GM19328 (cell line): ENCODE results near the gene TIMP2.
"Not testable (repeated sequence)": the region's sequence is repeated elsewhere in the genome, so short reads cannot be mapped to it uniquely, and the experiment has no call there.

Experiments
- ATAC-seq: cut with Tn5 transposase; IDR thresholded peaks from one replicate; pipeline ENCODE4 v1.9.1; 2021; ENCODE audit warnings: mild to moderate bottlenecking, moderate library complexity; ENCODE audit not compliant: unreplicated experiment

TIMP2 gene

DNA sequence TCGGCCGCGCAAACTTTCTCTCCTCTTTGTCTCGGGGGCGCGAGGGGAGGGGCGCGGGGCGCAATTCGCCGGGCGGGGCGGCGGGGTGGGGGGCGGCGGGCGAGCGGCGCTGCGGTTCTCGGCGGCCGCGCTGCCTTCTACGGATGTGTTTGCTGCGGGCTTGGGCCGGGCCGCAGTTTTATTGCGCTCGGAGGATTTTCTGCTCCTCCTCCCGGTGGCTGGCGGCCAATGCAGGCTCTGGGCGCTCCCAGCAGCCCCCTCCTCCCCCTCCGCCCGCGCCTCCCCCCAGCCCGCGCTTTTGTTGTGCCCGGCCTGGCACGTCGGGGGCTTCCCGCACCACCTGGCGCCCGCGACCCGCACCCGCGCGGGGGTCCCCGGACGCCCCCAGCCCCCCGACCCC lies at the start of gene TIMP2:
Gene TIMP2, minus strand, starts transcription at position 154 of the 400 bp plus-strand sequence. CDS start 299 bp downstream, outside the sequence.
- no peak for ATAC-seq

- no peak for ATAC-seq
These were observed 48.8 kb upstream of the TIMP2 start for GRCh38 chr17:78973792-78974520.

GRCh38 chr17:78973196-78973595 lies 48.0 kb upstream of the TIMP2 start:
- no peak for ATAC-seq

DNA sequence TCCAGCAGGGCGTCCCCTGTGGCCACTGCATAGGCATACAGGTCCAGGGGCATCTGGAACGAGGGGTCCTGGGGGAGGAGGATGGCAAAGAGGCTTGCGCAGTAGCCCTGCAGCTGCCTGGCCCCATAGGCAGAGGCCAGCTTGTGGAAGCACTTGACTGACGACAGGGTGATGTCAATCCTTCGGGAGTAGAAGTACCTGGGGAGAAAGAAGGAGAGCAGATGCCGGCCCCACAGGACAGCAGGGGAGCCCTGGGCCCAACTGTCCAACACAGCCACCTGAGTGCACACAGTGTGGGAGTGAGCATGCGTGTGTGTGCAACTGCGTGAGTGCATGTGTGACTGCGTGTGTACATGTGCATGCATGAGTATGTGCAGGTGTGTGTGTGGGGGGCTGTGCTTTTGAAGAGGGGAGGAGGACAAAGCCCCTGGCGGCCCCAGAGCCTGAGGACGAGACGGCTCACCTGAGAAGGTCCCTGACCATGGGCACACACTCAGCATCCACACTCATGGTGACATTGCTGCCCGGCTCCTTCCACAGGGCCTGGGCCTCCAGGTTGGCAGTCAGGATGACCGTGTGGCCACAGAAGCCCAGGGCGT lies 47.4 kb upstream of the TIMP2 start:
- ATAC-seq: no peak

GRCh38 chr17:78971756-78972506 lies 46.7 kb upstream of the TIMP2 start:
- no peak for ATAC-seq

- no peak for ATAC-seq
These were observed 45.9 kb upstream of the TIMP2 start for GRCh38 chr17:78970834-78971755.

GRCh38 chr17:78969865-78970264 lies 44.7 kb upstream of the TIMP2 start:
- ATAC-seq: no peak

GRCh38 chr17:78967782-78968362 lies 42.7 kb upstream of the TIMP2 start:
- ATAC-seq: no peak

GRCh38 chr17:78966910-78967600 lies 41.9 kb upstream of the TIMP2 start:
- no peak for ATAC-seq

DNA sequence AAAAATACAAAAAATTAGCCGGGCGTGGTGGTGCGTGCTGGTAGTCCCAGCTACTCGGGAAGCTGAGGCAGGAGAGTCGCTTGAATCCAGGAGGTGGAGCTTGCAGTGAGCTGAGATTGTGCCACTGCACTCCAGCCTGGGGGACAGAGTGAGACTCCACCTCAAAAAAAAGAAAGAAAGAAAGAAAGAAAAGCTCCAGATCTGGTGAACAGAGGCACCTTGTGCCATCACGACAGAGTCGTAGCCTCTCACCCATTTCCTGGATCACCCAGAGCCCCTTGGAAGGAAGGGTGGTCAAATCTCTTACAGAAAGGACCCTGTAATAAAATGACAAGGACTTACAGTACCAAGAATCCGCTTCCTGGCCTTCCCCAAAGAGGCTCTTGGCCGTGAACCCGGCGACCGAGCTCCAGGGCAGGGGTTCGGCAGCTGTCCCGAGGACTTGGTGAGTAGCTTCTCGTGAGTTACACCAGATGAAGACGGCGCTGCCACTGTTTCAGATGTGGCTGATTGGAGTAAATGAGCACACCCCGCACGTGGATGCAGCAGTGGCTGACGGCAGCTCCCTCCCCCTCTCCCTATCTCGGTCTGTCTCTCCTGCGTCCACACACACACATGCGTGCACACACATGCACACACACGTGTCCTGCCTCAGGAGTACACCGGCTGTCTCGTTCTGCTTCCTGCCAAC lies 41.1 kb upstream of the TIMP2 start:
- ATAC-seq: no peak

- ATAC-seq: no peak
These were observed 40.3 kb upstream of the TIMP2 start for GRCh38 chr17:78965491-78965924.

- ATAC-seq: no peak
These were observed 38.2 kb upstream of the TIMP2 start for GRCh38 chr17:78963378-78963777.

DNA sequence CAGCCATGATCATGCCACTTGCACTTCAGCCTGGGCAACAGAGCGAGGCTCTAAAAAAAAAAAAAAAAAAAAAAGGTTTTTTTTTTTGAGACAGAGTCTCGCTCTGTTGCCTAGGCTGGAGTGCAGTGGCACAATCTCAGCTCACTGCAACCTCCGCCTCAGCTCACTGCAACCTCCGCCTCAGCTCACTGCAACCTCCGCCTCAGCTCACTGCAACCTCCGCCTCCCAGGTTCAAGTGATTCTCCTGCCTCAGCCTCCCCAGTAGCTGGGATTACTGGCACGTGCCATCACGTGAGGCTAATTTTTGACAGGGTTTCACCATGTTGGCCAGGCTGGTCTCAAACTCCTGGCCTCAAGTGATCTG lies 37.8 kb upstream of the TIMP2 start:
- not testable (repeated sequence) for ATAC-seq

GRCh38 chr17:78962345-78962983 lies 37.3 kb upstream of the TIMP2 start:
- no peak for ATAC-seq

DNA sequence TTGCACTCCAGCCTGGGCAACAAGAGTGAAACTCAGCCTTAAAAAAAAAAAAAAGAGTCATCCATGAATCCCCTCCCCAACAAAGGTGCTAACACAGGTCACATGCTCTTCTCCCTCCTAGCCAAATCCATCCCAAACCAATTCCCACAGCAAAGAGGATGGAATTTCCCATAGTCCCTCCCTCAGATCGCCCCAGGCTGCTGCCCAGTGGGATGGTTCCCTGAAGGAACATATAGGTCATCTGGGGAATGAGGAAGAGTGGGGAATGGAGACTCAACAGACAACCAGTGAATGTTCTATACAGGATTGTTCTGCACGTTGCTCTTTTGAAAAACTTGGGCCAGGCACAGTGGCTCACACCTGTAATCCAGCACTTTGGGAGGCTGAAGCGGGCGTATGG lies 36.4 kb upstream of the TIMP2 start:
- ATAC-seq: no peak

DNA sequence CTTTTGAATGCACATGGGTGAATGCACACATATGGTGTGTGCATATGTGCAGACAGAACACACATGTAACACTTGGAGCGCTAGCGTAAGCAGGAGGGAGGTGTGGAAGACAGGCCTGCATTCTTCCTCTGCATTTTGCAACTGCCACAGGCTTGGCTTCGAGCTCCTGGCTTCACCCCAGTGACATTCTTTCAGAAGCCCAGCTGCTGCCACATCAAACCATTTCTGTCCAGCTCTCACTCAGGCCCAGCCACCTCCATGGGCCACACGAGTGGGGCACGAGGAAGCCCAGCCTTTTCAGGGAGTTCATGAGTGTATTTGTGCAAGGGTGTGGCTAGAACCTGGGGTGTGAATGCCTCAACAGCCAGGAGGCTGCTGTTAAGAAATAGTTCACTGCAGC lies 35.7 kb upstream of the TIMP2 start:
- ATAC-seq: no peak

DNA sequence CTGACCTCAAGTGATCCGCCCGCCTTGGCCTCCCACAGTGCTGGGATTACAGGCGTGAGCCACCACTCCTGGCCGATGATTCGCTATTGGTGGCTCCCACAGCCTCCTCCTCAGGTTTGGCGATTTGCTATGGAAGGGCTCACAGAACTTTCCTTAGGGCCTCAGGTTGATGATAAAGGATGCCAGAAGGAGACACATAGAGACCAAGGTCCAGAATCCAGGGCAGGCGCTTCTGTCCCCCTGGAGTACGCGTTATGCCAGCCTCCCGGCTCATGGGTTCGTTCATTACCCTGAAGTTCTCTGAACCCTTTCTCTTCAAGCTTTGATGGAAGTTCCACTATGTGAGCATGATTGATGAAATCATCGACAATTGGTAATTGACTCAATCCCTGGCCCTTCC lies 34.6 kb upstream of the TIMP2 start:
- ATAC-seq: no peak

- ATAC-seq: no peak
These were observed 33.5 kb upstream of the TIMP2 start for GRCh38 chr17:78958641-78959127.

DNA sequence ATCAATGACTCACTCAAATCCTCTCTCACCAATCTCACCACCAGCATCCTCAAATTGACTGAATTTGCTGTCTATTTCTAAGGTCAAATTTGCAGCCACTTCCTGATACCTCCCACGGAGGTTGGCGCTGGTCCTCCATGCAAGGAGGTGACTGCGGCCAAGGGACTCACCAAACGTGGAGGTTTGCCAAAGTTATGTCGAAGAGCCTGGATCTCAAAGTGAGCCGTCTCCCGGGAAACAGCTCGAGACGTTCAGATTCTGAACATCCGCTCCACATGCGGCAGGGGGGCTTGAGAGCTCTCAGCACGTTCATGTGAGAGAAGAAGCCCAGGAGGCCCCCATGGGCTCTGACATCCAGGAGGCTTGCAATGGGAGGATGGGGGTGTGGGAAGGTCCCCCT lies 31.9 kb upstream of the TIMP2 start:
- ATAC-seq: no peak
